ENCODE measurements around the gene ERC2.

The ERC2 gene

DNA sequence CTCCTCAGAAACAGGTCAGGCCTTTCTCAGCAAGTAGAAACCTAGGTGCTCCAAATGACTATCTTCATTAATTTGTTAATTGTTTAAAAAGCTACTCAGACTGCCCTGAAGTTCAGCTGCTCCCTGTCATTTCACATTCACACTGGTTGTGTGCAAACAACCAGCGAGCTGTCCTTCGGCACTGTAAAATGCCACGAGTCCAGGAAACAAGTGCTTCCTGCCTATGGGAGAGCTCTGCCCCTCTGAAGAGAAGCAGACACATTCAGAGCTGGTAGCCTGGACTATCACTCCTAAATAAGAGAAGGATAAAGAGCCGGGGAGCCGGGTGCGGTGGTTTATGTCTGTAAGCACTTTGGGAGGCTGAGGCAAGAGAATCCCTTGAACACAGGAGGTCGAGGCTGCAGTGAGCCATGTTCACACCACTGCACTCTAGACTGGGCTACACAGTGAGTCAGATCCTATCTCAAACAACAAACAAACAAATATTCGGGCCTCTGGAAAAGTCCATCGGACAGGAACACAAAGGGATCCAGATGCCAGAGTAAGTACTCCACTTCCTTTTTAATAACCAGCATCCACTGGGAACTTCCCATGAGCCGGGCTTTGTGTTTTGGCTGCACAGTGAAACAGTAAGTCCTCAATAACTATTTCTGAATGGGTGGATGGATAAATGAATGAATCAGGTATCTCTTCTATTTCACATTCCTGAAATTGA, 866.7 kb downstream of the ERC2 start:
- DNase-seq = no peak

GRCh38 chr3:55598224-55598623, 870.0 kb downstream of the ERC2 start:
- DNase-seq = no peak

DNA sequence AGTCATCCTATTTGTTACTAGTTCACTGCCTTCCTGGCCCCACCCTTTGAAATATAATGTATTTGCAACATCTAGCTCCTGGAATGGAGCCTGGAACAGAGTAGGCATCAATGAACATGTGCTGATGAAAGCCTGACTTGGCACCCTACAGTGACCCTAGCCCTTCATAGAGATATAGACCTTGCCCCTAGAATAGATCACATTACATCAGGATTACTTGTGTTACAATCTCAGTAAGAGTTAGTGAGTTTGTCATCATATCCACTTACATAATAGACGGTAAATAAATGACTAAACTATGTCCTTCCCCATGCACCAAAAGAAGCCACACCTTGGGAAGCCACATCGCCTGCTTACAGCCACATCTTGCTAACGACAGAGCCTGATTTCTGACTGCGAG, 870.6 kb downstream of the ERC2 start:
- DNase-seq = no peak

- DNase-seq = no peak
Observed at GRCh38 chr3:55596212-55596611, 872.1 kb downstream of the ERC2 start.

DNA sequence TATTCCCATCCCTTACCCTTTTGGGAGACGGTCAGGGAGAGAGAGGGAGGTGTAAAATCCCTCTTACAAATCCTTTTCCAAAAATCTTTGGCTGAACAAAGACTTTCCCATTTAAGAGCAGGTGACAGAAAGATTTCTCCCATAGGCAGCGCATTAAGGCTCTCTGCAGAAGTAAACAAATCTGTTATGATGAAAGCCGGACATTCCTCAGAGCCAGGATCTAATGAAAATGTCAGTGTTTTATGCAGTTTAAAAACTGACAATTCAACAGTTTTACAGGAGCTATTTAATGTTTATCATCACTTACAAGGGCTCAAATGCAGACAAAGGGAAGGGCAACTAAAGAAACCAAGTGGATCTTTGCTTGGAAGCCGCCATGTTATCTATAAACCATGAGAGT, 872.8 kb downstream of the ERC2 start:
- no peak for DNase-seq

DNA sequence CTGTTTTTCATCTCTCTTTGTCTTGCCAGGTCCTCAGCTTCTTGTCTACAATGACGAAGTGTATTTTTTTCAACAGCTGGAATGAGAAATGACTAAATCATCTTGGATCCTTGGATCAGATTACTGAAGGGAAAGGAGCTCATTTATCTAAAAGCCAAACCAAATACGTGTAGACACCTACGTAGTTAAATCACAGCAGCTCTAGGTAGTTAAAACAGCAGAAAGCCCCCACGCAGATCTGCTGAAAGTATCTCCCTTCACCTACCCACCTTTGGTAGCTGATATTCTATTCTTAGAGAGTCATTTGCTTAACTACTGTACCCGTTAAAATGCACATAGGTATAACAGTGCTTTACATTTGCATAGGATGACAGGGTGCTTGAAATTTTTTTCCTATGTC, 875.7 kb downstream of the ERC2 start:
- DNase-seq = no peak

DNA sequence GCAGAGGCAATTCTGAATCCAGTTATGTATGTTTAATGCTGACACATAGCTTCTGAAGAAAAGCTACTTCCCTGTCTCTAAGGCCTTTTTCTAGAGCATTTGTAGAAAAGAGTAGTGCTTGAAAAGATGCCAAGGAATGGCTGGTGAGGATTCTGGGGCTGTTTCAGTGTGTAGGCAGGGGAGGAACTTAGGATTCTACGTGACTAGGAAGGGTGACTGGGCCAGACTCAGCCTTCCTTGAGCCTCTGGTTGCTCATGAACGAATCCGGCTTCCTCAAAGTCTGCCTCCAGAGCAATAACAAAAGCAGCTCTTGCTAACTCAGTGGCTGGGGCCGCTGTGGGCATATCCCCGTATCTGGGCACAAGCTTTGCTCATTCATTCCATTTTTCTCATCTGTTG, 876.4 kb downstream of the ERC2 start:
- DNase-seq = no peak

- no peak for DNase-seq
Observed at GRCh38 chr3:55588146-55588765, 880.0 kb downstream of the ERC2 start.

- no peak for DNase-seq
Observed at GRCh38 chr3:55585856-55586255, 882.4 kb downstream of the ERC2 start.

- DNase-seq = no peak
Observed at GRCh38 chr3:55584716-55585368, 883.4 kb downstream of the ERC2 start.

- DNase-seq = no peak
Observed at GRCh38 chr3:55584030-55584429, 884.2 kb downstream of the ERC2 start.

- no peak for DNase-seq
Observed at GRCh38 chr3:55583475-55583874, 884.8 kb downstream of the ERC2 start.

DNA sequence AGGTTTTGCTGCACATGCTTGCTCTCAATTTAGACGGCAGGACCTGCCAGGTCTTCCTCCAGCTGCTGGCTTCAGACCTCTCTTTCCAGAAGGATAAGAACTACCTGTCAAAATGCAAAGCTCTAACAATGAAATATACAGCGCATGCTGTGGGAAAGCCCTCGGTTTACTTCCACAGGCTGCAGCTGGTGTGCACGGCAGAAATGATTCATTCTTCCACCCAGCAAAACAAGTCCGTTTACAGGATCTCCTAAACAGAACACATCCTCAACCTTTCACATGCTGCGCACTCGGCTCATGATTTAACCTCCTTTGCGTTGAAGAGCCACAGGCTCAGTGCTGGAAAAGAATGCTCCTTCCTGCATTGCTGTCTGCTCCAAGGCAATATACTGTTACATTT, 888.8 kb downstream of the ERC2 start:
- DNase-seq = no peak

GRCh38 chr3:55576621-55577388, 891.5 kb downstream of the ERC2 start:
- DNase-seq = no peak

DNA sequence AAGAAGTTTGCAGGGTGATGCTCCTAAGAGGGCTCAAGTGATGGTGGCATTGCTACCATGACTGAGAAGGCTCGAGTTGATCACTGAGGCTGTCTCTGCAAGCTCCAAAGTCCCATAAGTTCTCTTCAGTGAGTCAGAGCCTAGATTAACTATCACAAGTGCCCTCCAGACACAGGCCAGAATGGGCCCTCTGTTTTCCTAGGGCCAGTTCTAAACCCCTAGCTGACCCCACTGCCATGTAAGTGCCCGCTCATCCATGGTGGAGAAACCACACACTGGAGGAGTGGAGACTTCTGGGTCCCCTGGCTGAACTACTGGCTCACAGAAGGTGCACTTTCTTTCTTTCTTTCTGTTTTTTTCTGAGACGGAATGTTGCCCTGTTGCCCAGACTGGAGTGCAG, 893.6 kb downstream of the ERC2 start:
- DNase-seq = no peak

- DNase-seq = no peak
Observed at GRCh38 chr3:55572816-55573215, 895.5 kb downstream of the ERC2 start.

GRCh38 chr3:55571913-55572312, 896.4 kb downstream of the ERC2 start:
- DNase-seq = no peak

GRCh38 chr3:55571216-55571813, 897.0 kb downstream of the ERC2 start:
- DNase-seq = no peak

DNA sequence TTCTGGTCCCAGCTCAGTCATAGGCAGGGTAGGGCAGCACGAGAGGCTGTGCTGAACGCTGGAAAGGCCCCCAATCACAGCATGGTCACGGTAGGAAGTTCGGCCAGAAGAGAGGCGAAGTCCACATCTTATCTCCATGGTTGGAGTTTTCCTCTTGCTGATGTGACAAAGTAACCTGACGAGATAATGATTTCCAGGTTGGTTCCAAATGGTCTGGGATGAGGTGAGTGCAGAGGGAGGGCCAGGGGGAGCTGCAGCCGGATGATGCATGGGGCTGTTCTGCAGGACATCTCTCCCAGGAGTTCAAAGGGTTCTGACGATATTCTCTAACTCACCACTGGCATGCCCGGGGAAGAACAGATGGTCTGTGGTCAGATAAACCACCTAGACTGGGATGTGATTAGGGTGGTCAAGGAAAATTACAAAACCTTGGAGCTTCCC, 898.0 kb downstream of the ERC2 start:
- no peak for DNase-seq

DNA sequence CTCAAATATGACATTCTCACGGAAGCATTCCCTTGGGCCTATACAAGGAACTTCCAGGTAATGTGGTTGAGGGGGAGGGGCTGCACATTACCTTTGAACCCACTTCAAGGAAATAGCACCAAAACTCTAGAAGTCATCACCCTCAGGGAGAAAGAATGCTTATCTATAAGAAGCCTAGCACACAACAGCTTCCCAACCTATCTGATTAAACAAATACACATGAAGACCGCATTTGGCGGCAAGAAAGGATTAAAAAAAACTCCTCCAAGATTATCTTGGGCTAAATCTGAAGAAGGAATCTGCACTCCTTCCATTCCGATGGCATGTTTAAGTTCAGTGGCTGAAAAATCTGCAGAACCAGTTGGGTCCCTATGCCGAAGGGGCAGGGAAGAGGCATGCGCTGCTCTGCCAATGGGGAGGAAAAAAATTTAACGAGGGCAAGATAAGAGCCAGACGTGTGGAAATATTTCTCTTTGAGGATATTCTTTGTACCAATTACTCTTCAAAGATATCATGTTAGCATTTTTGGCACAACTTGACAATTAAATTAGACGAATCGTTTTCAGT, 899.2 kb downstream of the ERC2 start:
- DNase-seq = no peak

DNA sequence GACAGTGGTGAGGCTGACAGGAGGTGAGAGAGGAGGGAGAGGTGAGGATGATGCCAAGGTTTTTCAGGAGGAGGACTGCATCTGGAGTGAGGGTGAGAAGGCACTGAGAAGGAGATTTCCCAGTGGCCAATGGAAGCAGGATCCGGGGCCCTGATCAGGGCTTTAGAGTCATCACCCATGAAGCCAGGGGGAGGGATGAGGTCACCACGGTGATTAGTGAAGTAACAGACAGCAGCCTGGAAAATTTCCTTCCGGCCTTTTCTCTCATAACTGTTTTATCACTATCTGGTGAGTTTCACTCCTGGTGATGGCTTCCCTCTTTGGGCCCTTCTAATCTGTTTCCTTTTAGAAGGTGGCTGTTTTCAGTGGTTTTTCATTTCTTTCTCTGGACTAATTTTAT, 900.7 kb downstream of the ERC2 start:
- DNase-seq = no peak

DNA sequence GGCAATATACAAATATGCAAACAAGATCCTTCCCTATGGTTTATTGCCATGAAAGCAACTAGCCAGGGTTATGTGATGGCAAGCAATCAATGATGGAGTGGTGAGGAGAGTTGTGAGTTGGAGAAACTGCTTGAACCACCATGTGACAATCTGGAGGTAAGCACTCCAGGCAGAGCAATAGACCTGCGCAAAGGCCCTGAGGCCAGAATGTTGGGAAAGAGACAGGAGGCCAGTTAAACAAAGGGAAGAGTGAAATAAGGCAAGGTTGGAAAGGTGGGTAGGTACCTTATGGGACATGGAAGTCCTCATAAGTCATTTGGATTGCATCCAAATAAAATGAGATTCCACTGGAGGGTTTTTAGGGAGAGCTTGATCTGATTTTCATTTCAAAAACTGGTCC, 901.1 kb downstream of the ERC2 start:
- DNase-seq = no peak

DNA sequence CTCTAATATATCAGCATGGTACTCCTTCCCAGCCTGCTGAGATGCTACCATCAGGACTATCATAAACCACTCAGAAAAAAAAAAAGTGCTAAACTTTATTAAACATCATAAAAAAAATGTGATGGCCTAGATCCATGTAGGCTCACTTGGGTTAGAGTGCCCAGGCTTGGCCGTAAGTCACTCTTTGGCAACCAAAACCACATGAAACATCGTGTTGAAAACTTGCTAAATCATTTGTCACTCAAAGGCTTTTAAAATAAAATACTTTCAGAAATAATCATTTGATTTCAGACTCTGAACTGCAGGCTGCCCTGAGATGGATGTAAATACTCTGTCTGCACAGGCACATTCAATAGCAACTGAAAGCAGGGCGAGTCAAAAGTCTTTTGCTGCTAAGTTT, 902.7 kb downstream of the ERC2 start:
- no peak for DNase-seq
